ENCODE measurements around the gene SNAP29.
A peak's percentile ranks its signal among the peaks of the same experiment; 100 is the strongest.
"Not testable (repeated sequence)": the region's sequence is repeated elsewhere in the genome, so short reads cannot be mapped to it uniquely, and the experiment has no call there.

Gene SNAP29

DNA sequence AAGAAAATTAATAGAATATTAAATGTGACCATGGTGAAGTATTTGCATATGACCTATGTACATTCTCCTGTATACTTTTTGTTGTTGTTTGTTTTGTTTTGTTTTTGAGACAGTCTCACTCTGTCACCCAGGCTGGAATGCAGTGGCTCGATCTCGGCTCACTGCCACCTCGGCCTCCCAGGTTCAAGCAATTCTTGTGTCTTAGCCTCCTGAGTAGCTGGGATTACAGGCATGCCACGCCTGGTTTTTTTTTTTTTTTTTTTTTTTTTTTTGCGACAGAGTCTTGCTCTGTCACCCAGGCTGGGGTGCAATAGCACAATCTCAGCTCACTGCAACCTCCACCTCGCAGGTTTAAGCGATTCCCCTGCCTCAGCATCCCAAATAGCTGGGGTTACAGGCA, 38.9 kb downstream of the SNAP29 start:
- DNase-seq (ENCODE audit: low read depth in 4 of 4, low spot score in 1 of 4) = not testable (repeated sequence)

DNA sequence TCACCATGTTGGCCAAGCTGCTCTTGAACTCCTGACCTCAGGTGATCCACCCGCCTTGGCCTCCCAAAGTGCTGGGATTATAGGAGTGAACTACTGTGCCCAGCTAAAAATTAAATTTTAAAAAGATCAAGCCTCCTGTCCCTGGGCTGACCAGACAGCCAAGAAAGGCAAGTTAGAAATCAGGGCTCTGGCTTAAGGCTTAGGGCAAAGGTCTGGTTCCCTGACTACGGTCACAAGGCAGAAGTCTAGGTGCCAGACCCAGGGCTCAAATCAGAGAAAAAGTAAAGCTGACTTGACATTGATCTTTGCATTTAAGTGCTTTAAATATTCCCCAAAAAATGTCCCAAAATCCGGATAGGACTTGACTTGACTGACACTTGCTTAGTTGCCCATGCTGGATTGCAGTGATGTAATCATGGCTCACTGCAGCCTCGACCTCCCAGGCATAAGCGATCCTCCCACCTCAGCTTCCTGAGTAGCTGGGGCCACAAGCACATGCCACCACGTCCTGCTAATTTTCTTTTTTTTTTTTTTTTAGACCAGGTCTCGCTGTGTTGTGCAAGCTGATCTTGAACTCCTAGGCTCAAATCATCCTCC, 41.1 kb downstream of the SNAP29 start:
- DNase-seq (ENCODE audit: low read depth in 4 of 4, low spot score in 1 of 4) = no peak

- not testable (repeated sequence) for DNase-seq (ENCODE audit: low read depth in 4 of 4, low spot score in 1 of 4)
Measured at GRCh38 chr22:20901093-20902033, 42.6 kb downstream of the SNAP29 start.

GRCh38 chr22:20903093-20903492, 44.3 kb downstream of the SNAP29 start:
- no peak for DNase-seq (ENCODE audit: low read depth in 4 of 4, low spot score in 1 of 4)

- DNase-seq (ENCODE audit: low read depth in 4 of 4, low spot score in 1 of 4) = no peak
Measured at GRCh38 chr22:20904008-20904979, 45.5 kb downstream of the SNAP29 start.

DNA sequence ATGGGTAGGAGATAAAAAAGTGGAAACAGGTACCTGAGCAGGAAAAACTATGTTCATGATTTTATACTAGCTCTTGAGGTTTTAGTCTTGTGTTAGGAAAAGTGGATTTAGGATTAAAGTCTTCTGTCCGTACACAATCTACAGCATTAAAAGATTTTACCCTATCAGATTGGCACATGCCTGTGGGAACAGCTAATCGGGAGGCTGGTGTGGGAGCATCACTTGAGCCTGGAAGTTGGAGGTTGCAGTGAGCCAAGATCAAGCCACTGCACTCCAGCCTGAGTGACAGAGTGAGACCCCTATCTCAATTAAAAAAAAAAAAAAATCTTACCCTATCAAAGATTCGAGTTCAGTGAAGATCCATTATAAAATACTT, 46.2 kb downstream of the SNAP29 start:
- no peak for DNase-seq (ENCODE audit: low read depth in 4 of 4, low spot score in 1 of 4)

GRCh38 chr22:20905415-20906386, 46.9 kb downstream of the SNAP29 start:
- no peak for DNase-seq (ENCODE audit: low read depth in 4 of 4, low spot score in 1 of 4)

DNA sequence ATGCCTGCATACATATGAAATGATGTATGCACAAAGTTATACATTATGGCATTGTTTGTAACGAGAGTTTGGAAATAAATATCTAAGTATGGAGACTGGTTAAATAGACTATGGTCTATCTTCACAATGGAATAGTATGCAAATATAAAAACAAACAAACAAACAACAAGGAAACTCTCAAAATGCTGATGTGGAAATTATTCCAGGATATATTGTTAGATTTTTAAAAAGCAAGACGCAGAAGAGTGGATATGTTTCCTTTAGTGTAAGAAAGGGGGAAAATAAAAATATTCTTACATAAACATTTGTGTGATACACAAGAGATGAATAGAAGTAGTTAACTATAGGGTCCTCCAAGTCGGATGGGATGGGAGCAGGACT, 47.6 kb downstream of the SNAP29 start:
- no peak for DNase-seq (ENCODE audit: low read depth in 4 of 4, low spot score in 1 of 4)

DNA sequence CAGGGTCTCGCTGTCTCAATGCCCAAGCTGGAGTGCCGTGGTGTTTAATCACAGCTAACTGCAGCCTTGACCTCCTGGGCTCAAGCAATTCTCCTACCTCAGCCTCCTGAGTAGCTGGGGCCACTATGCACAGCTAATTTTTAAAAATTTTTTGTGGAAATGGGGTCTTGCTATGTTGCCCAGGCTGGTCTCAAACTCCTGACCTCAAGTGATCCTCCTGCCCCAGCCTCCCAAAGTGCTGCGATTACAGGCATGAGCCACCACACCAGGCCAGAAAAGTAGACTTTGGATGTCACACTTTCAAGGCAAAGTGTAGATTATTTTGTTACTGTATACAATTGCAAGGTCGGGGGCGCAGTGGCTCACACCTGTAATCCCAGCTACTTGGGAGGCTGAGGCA, 49.9 kb downstream of the SNAP29 start:
- DNase-seq (ENCODE audit: low read depth in 4 of 4, low spot score in 1 of 4) = not testable (repeated sequence)

DNA sequence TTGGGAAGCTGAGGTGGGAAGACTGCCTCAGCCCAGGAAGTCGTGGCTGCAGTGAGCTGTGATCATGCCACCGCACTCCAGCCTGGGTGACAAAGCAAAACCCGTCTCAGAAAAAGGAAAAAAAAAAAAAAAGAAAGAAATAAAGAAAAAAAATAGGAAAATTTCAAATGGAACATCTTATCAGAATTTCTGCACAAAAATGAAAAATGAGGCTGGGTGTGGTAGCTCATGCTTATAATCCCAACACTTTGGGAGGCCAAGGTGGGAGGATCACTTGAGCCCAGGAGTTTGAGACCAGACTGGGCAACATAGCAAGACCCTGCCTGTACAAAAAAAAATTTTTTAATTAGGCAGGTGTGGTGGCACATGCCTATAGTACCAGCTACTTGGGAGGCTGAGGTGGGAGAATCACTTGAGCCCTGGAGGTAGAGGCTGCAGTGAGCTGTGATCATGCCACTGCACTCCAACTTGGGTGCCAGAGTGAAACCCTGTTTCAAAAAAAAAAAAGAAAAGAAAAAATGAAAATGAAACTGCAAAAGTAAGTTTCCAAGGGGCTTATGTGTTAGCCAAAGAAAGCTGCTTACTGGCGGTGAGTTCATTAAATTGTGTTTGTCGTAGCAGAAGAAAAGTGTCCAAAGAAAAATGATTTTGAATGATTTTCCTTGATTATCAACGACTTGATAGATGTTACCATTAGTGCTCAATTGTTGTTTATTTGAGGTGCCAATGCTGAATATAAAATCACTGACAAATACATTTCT, 50.9 kb downstream of the SNAP29 start:
- no peak for DNase-seq (ENCODE audit: low read depth in 4 of 4, low spot score in 1 of 4)

DNA sequence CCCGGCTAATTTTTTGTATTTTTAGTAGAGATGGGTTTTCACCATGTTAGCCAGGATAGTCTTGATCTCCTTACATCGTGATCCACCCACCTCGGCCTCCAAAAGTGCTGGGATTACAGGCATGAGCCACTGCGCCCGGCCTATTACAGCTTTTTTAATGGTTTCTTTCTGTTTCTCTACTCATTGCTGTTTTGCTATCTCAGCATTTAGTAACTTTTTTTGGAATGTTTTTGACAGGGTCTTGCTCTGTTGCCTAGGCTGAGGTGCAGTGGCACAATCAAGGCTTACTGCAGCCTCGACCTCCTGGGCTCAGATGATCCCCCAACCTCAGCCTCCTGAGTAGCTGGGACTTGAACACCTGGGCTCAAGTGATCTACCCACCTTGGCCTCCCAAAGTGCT, 53.7 kb downstream of the SNAP29 start:
- DNase-seq (ENCODE audit: low read depth in 4 of 4, low spot score in 1 of 4) = no peak

GRCh38 chr22:20916916-20917810, 58.4 kb downstream of the SNAP29 start, which contains the start of gene CRKL:
TSS of gene CRKL (plus strand) at chr22:20917407. CDS start at chr22:20917935, 528 bp downstream.
- peak; percentile 86 to 95 (median 92) for DNase-seq (ENCODE audit: low read depth in 4 of 4, low spot score in 1 of 4)

GRCh38 chr22:20918663-20919218, 59.9 kb downstream of the SNAP29 start:
- no peak for DNase-seq (ENCODE audit: low read depth in 4 of 4, low spot score in 1 of 4)

DNA sequence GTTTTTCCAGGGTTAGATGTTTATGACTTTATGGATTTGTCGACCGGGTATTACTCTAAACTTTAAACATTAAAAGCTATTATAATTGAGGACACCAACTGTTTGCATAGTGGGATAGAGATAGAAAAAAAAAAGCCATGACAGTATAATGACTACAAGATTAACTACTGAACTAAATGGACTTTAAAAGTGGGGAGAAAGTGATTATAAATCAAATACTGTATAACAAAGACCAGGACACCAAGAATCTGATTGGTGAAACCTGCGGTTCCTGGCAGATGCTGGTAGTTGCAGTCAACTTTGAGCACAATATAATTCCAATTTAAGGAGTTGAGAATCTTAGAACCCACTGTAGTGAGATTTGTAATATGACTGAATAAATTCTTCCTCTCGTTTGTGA, 60.9 kb downstream of the SNAP29 start:
- DNase-seq (ENCODE audit: low read depth in 4 of 4, low spot score in 1 of 4) = no peak

- no peak for DNase-seq (ENCODE audit: low read depth in 4 of 4, low spot score in 1 of 4)
Measured at GRCh38 chr22:20920881-20921203, 62.0 kb downstream of the SNAP29 start.

DNA sequence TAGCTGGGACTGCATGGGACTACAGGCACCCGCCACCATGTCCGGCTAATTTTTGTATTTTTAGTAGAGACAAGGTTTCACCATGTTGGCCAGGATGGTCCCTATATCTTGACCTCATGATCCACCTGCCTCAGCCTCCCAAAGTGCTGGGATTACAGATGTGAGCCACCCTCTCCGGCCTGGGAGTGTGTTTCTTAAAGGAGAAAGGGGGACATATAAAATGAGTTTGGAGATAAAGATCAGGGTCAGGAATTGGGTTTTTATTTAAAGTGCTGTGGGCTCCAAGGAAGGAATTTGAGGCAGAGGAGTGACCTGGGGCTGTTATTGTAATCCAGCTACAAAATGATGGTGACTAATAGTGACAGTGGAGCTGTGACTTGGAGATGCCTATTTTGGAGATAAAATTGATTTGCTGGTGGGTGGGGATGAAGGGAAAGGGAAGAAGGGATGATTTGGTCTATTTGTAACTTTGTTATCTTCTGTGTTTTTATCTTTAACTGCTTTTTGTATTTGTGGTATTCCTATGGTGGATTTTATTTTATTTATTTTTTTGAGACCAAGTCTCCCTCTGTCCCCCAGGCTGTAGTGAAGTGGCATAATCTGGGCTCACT, 63.4 kb downstream of the SNAP29 start:
- no peak for DNase-seq (ENCODE audit: low read depth in 4 of 4, low spot score in 1 of 4)

GRCh38 chr22:20926243-20926642, 67.4 kb downstream of the SNAP29 start:
- DNase-seq (ENCODE audit: low read depth in 4 of 4, low spot score in 1 of 4) = no peak

Data from stimulated activated CD4-positive, alpha-beta T cell treated with anti-CD3 and anti-CD28 coated beads, Interleukin-1b, Interleukin-23, amount 100 ng/mL, for 24 hours (primary cell).